ENCODE results near the gene IL12RB1.

Gene IL12RB1

GRCh38 chr19:18083929-18084684 is 2.6 kb downstream of the IL12RB1 start:
- Histone ChIP-seq H3K36me3 (ENCODE audit: control insufficient read depth, low read length) (no peaks in the 10 kb centered on the region), H3K4me2 (ENCODE audit: low read length) (no peak overlapping the region), H3K9me3 (ENCODE audit: control insufficient read depth, insufficient read depth, low read length) (no peaks in the 10 kb centered on the region), H3K4me1 (ENCODE audit: control insufficient read depth, low read length) (peaks cover 25% of the 10 kb centered on the region), H3F3A (ENCODE audit: control insufficient read depth, insufficient read depth) (peaks cover 10% of the 10 kb centered on the region), H3K79me2 (ENCODE audit: control insufficient read depth, low read length) (no peaks in the 10 kb centered on the region), H3K4me3 (ENCODE audit: low read length) (no peak overlapping the region), H3K9me2 (replicated peaks; ENCODE audit: control insufficient read depth, low read length) (no peaks in the 10 kb centered on the region; the same call in 1 of the 2 replicates), H3K27ac (ENCODE audit: low read depth, low read length) (no peak overlapping the region), H4K20me1 (ENCODE audit: control insufficient read depth, insufficient read depth, low read depth, low read length) (no peaks in the 10 kb centered on the region), H3K27me3 (ENCODE audit: control insufficient read depth, low read length) (no peaks in the 10 kb centered on the region)
- TF ChIP-seq CTCF (IDR thresholded peaks at IDR 0.05; ENCODE audit: low read depth, low read length, poor library complexity, severe bottlenecking) (no peak), EZH2phosphoT487 (IDR thresholded peaks at IDR 0.05; ENCODE audit: borderline replicate concordance, low read length) (no peak)

GRCh38 chr19:18074192-18074591 is 12.5 kb downstream of the IL12RB1 start:
- H3K4me3 ChIP-seq (ENCODE audit: low read length), result no peak overlapping the region
- TF ChIP-seq CTCF (IDR thresholded peaks at IDR 0.05; ENCODE audit: low read depth, low read length, poor library complexity, severe bottlenecking) (no peak), EZH2phosphoT487 (IDR thresholded peaks at IDR 0.05; ENCODE audit: borderline replicate concordance, low read length) (no peak)
- no peaks in the 10 kb centered on the region for H3K27me3 ChIP-seq (ENCODE audit: control insufficient read depth, low read length)

GRCh38 chr19:18073197-18073596 is 13.5 kb downstream of the IL12RB1 start:
- H3K27me3 ChIP-seq (ENCODE audit: control insufficient read depth, low read length), result no peaks in the 10 kb centered on the region

More at GRCh38 chr19:18074192-18074591, 12.5 kb downstream of the IL12RB1 start:
- Histone ChIP-seq H3K4me2 (ENCODE audit: low read length) (no peak overlapping the region), H3K4me1 (ENCODE audit: control insufficient read depth, low read length) (no peaks in the 10 kb centered on the region), H3F3A (ENCODE audit: control insufficient read depth, insufficient read depth) (no peaks in the 10 kb centered on the region), H3K79me2 (ENCODE audit: control insufficient read depth, low read length) (no peaks in the 10 kb centered on the region), H3K36me3 (ENCODE audit: control insufficient read depth, low read length) (no peaks in the 10 kb centered on the region; the same call in 1 of the 2 replicates), H3K27ac (ENCODE audit: low read depth, low read length) (no peak overlapping the region), H4K20me1 (ENCODE audit: control insufficient read depth, insufficient read depth, low read depth, low read length) (no peaks in the 10 kb centered on the region), H3K9me3 (ENCODE audit: control insufficient read depth, insufficient read depth, low read length) (no peaks in the 10 kb centered on the region), H3K9me2 (replicated peaks; ENCODE audit: control insufficient read depth, low read length) (no peaks in the 10 kb centered on the region)

More at GRCh38 chr19:18073197-18073596, 13.5 kb downstream of the IL12RB1 start:
- Histone ChIP-seq H3K27ac (ENCODE audit: low read depth, low read length) (no peak overlapping the region), H3K79me2 (ENCODE audit: control insufficient read depth, low read length) (no peaks in the 10 kb centered on the region), H3F3A (ENCODE audit: control insufficient read depth, insufficient read depth) (no peaks in the 10 kb centered on the region), H3K9me3 (ENCODE audit: control insufficient read depth, insufficient read depth, low read length) (no peaks in the 10 kb centered on the region), H4K20me1 (ENCODE audit: control insufficient read depth, insufficient read depth, low read depth, low read length) (no peaks in the 10 kb centered on the region), H3K36me3 (ENCODE audit: control insufficient read depth, low read length) (no peaks in the 10 kb centered on the region; the same call in 1 of the 2 replicates), H3K4me3 (ENCODE audit: low read length) (no peak overlapping the region), H3K9me2 (replicated peaks; ENCODE audit: control insufficient read depth, low read length) (no peaks in the 10 kb centered on the region), H3K4me1 (ENCODE audit: control insufficient read depth, low read length) (no peaks in the 10 kb centered on the region), H3K4me2 (ENCODE audit: low read length) (no peak overlapping the region)
- no peak for TF ChIP-seq CTCF (IDR thresholded peaks at IDR 0.05; ENCODE audit: low read depth, low read length, poor library complexity, severe bottlenecking)
- no peak for TF ChIP-seq EZH2phosphoT487 (IDR thresholded peaks at IDR 0.05; ENCODE audit: borderline replicate concordance, low read length)
